Smooth muscle cell (in vitro differentiated cells): ENCODE data around the gene EHF. TPM values are rescaled to one million over a fixed set of nuclear protein-coding genes. Genes with fewer than 3 reads are reported as not detected.

ENCODE experiments used
- DNase-seq: peaks from one replicate; lab custom pipeline; 2025; ENCODE audit not compliant: unreplicated experiment; lab: John Stamatoyannopoulos, UW
- H2AFZ ChIP-seq: fragments of 200-600 bp; sonication (generic); 2 replicates; pipeline ENCODE4 v1.6.0; 2016; ENCODE audit warnings: antibody characterized with exemption, low read depth, mild to moderate bottlenecking
- H3F3A ChIP-seq: fragments of 200-600 bp; sonication (generic); 2 replicates; pipeline ENCODE4 v1.6.0; 2017; ENCODE audit warnings: antibody characterized with exemption, low read depth
- H3K27ac ChIP-seq: fragments of 200-600 bp; sonication (generic); 2 replicates; pipeline ENCODE4 v1.5.1; 2016; ENCODE audit warnings: low read depth, mild to moderate bottlenecking
- H3K27me3 ChIP-seq: fragments of 200-600 bp; sonication (generic); 2 replicates; pipeline ENCODE4 v1.6.1; 2016; ENCODE audit warnings: low read depth, mild to moderate bottlenecking
- H3K36me3 ChIP-seq: fragments of 200-600 bp; sonication (generic); 2 replicates; pipeline ENCODE4 v1.5.1; 2016; ENCODE audit warnings: low read depth
- H3K4me1 ChIP-seq: fragments of 200-600 bp; sonication (generic); 2 replicates; pipeline ENCODE4 v1.5.1; 2016; ENCODE audit warnings: low read depth
- H3K4me2 ChIP-seq: fragments of 200-600 bp; sonication (generic); 2 replicates; pipeline ENCODE4 v1.6.0; 2016; ENCODE audit warnings: mild to moderate bottlenecking
- H3K4me3 ChIP-seq: fragments of 200-600 bp; sonication (generic); 2 replicates; pipeline ENCODE4 v1.5.1; 2016; ENCODE audit warnings: mild to moderate bottlenecking
- H3K79me2 ChIP-seq: fragments of 200-600 bp; sonication (generic); 2 replicates; pipeline ENCODE4 v1.6.0; 2016; ENCODE audit warnings: low read depth, mild to moderate bottlenecking
- H3K9ac ChIP-seq: fragments of 200-600 bp; sonication (generic); 2 replicates; pipeline ENCODE4 v1.6.0; 2016; ENCODE audit warnings: low read depth
- H3K9me3 ChIP-seq: fragments of 200-600 bp; sonication (generic); replicated peaks from 2 replicates; pipeline ENCODE4 v1.5.1; 2016; ENCODE audit warnings: low read depth
- H4K20me1 ChIP-seq: fragments of 200-600 bp; sonication (generic); 2 replicates; pipeline ENCODE4 v1.6.0; 2016; ENCODE audit warnings: low read depth
- CTCF ChIP-seq: fragments of 200-600 bp; sonication (generic); IDR thresholded peaks from 2 replicates; pipeline ENCODE4 v1.5.1; 2017; ENCODE audit warnings: borderline replicate concordance, mild to moderate bottlenecking, antibody characterized with exemption; ENCODE audit not compliant: insufficient read depth, poor library complexity, severe bottlenecking
- WGBS: methylation state at CpG from one replicate; pipeline ENCODE4 v1.1.7; 2016; ENCODE audit warnings: low lambda C conversion rate; 5-methylcytosine and 5-hydroxymethylcytosine counted together
- polyA plus RNA-seq: library from polyadenylated mRNA; unstranded; fragments of >200 nt; fragmentation: Nextera tagmentation; extraction: Ambion mirVana; gene quantifications from 2 replicates; pipeline ENCODE4 v1.2.1, GENCODE V29; 2016
- total RNA-seq: library from RNA; depleted of rRNA; stranded (reverse); fragments of >200 nt; gene quantifications from 2 replicates; pipeline ENCODE4 v1.2.3, GENCODE V29; 2014

Gene EHF
- total and polyA plus RNA-seq, 2 experiments from 2014 or later = 0.63 to 1.7 TPM

GRCh38 chr11:34644669-34645406 lies 23.9 kb downstream of the EHF start:
- H3F3A ChIP-seq = no peaks in the 10 kb centered on the region
- H3K9me3 ChIP-seq = no peaks in the 10 kb centered on the region
- H3K9ac ChIP-seq = peak overlapping the region; percentile 19
- H3K27me3 ChIP-seq = no peaks in the 10 kb centered on the region
- H2AFZ ChIP-seq = no peak overlapping the region
- H3K27ac ChIP-seq = peak overlapping the region; percentile 78
- H3K79me2 ChIP-seq = no peaks in the 10 kb centered on the region
- no peak overlapping the region for H3K4me3 ChIP-seq
- no peaks in the 10 kb centered on the region for H3K36me3 ChIP-seq
- no peak for DNase-seq
- TF ChIP-seq CTCF = no peak
- no peaks in the 10 kb centered on the region for H4K20me1 ChIP-seq
- WGBS = 49% methylated on average over 9 of the region's 9 CpGs
- H3K4me2 ChIP-seq = peak overlapping the region; percentile 0
- no peaks in the 10 kb centered on the region for H3K4me1 ChIP-seq

DNA sequence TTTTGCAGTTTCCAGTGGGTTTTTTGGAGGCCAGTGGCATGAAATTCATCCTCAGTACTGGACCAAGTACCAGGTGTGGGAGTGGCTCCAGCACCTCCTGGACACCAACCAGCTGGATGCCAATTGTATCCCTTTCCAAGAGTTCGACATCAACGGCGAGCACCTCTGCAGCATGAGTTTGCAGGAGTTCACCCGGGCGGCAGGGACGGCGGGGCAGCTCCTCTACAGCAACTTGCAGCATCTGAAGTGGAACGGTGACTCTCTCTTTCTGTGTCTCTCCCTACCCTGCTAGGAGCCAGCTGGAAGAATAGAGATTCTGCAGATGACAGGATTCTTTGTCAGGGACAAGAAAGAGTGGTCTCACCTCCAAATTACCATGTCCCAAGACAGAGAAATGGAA lies 25.5 kb downstream of the EHF start:
- H3K4me3 ChIP-seq = no peak overlapping the region
- no peaks in the 10 kb centered on the region for H4K20me1 ChIP-seq
- H3K27me3 ChIP-seq = no peaks in the 10 kb centered on the region
- H2AFZ ChIP-seq = no peak overlapping the region
- H3K9me3 ChIP-seq = no peaks in the 10 kb centered on the region
- H3K79me2 ChIP-seq = no peaks in the 10 kb centered on the region
- no peaks in the 10 kb centered on the region for H3K36me3 ChIP-seq
- H3K4me1 ChIP-seq = no peaks in the 10 kb centered on the region
- H3K9ac ChIP-seq = peak overlapping the region; percentile 58
- no peak for TF ChIP-seq CTCF
- no peaks in the 10 kb centered on the region for H3F3A ChIP-seq
- H3K27ac ChIP-seq = peak overlapping the region; percentile 68
- 97% methylated on average over 8 of the region's 8 CpGs for WGBS
- DNase-seq = no peak
- H3K4me2 ChIP-seq = no peak overlapping the region

- H3K27ac ChIP-seq = peak overlapping the region; percentile 68
- no peak for DNase-seq
These were observed 26.2 kb downstream of the EHF start for GRCh38 chr11:34647131-34647530.

More at GRCh38 chr11:34647131-34647530, 26.2 kb downstream of the EHF start:
- Histone ChIP-seq H3K9ac (peak overlapping the region; percentile 58), H3F3A (no peaks in the 10 kb centered on the region), H3K36me3 (no peaks in the 10 kb centered on the region), H3K4me1 (no peaks in the 10 kb centered on the region), H3K4me3 (no peak overlapping the region), H2AFZ (no peak overlapping the region), H3K4me2 (no peak overlapping the region), H3K9me3 (no peaks in the 10 kb centered on the region), H3K27me3 (no peaks in the 10 kb centered on the region), H4K20me1 (no peaks in the 10 kb centered on the region), H3K79me2 (no peaks in the 10 kb centered on the region)
- WGBS = 32% methylated on average over 2 of the region's 2 CpGs
- no peak for TF ChIP-seq CTCF
